Measurements from ENCODE around the gene GABRP.
A peak's percentile ranks its signal among the peaks of the same experiment; 100 is the strongest.

The GABRP gene

GRCh38 chr5:170745481-170746071 is 37.9 kb upstream of the GABRP start:
- peak overlapping the region; percentile 61; the same call in 1 of the 2 replicates for H2AFZ ChIP-seq (ENCODE audit: low read depth)
- H3K4me1 ChIP-seq (ENCODE audit: low read depth, poor library complexity, severe bottlenecking): peaks cover 23% of the 10 kb centered on the region
- no peaks in the 10 kb centered on the region for H4K20me1 ChIP-seq (ENCODE audit: insufficient read depth)
- no peak for TF ChIP-seq CTCF (conservative IDR thresholded peaks at IDR 0.05; ENCODE audit: low read depth, low read length)
- peak overlapping the region; percentile 56 for H3K4me2 ChIP-seq
- peak overlapping the region; percentile 35; the same call in 1 of the 2 replicates for H3K9ac ChIP-seq
- H3K27ac ChIP-seq: no peak overlapping the region
- H3K79me2 ChIP-seq (ENCODE audit: insufficient read depth, low read depth): no peaks in the 10 kb centered on the region
- H3K36me3 ChIP-seq (ENCODE audit: insufficient read depth): no peaks in the 10 kb centered on the region
- H3K4me3 ChIP-seq (IDR thresholded peaks at IDR 0.05; ENCODE audit: insufficient read depth, low read depth, low read length): no peak overlapping the region
- H3K27me3 ChIP-seq (ENCODE audit: insufficient read depth, low read depth): no peaks in the 10 kb centered on the region

GRCh38 chr5:170746075-170746960 is 37.2 kb upstream of the GABRP start:
- H4K20me1 ChIP-seq (ENCODE audit: insufficient read depth): no peaks in the 10 kb centered on the region
- no peaks in the 10 kb centered on the region for H3K36me3 ChIP-seq (ENCODE audit: insufficient read depth)
- no peak overlapping the region for H3K27ac ChIP-seq
- TF ChIP-seq CTCF (conservative IDR thresholded peaks at IDR 0.05; ENCODE audit: low read depth, low read length): no peak
- H3K4me1 ChIP-seq (ENCODE audit: low read depth, poor library complexity, severe bottlenecking): peaks cover 23% of the 10 kb centered on the region
- no peak overlapping the region for H3K4me3 ChIP-seq (IDR thresholded peaks at IDR 0.05; ENCODE audit: insufficient read depth, low read depth, low read length)
- H3K4me2 ChIP-seq: peak overlapping the region; percentile 56
- H3K27me3 ChIP-seq (ENCODE audit: insufficient read depth, low read depth): no peaks in the 10 kb centered on the region
- H2AFZ ChIP-seq (ENCODE audit: low read depth): peak overlapping the region; percentile 61; the same call in 1 of the 2 replicates
- peak overlapping the region; percentile 35; the same call in 1 of the 2 replicates for H3K9ac ChIP-seq
- no peaks in the 10 kb centered on the region for H3K79me2 ChIP-seq (ENCODE audit: insufficient read depth, low read depth)

- no peak for TF ChIP-seq CTCF (conservative IDR thresholded peaks at IDR 0.05; ENCODE audit: low read depth, low read length)
- Histone ChIP-seq H3K4me1 (ENCODE audit: low read depth, poor library complexity, severe bottlenecking) (peaks cover 23% of the 10 kb centered on the region), H3K27ac (no peak overlapping the region), H2AFZ (ENCODE audit: low read depth) (no peak overlapping the region), H3K4me3 (IDR thresholded peaks at IDR 0.05; ENCODE audit: insufficient read depth, low read depth, low read length) (no peak overlapping the region), H3K9ac (no peak overlapping the region), H3K36me3 (ENCODE audit: insufficient read depth) (no peaks in the 10 kb centered on the region), H4K20me1 (ENCODE audit: insufficient read depth) (no peaks in the 10 kb centered on the region), H3K27me3 (ENCODE audit: insufficient read depth, low read depth) (no peaks in the 10 kb centered on the region), H3K79me2 (ENCODE audit: insufficient read depth, low read depth) (no peaks in the 10 kb centered on the region), H3K4me2 (no peak overlapping the region)
Measured at GRCh38 chr5:170746961-170747340, 36.6 kb upstream of the GABRP start.

GRCh38 chr5:170747357-170747756 is 36.2 kb upstream of the GABRP start:
- H3K4me1 ChIP-seq (ENCODE audit: low read depth, poor library complexity, severe bottlenecking): peaks cover 23% of the 10 kb centered on the region
- H3K79me2 ChIP-seq (ENCODE audit: insufficient read depth, low read depth): no peaks in the 10 kb centered on the region
- TF ChIP-seq CTCF (conservative IDR thresholded peaks at IDR 0.05; ENCODE audit: low read depth, low read length): no peak
- H3K36me3 ChIP-seq (ENCODE audit: insufficient read depth): no peaks in the 10 kb centered on the region
- H4K20me1 ChIP-seq (ENCODE audit: insufficient read depth): no peaks in the 10 kb centered on the region
- no peak overlapping the region for H3K27ac ChIP-seq
- no peak overlapping the region for H3K9ac ChIP-seq
- H3K27me3 ChIP-seq (ENCODE audit: insufficient read depth, low read depth): no peaks in the 10 kb centered on the region
- H2AFZ ChIP-seq (ENCODE audit: low read depth): no peak overlapping the region
- H3K4me2 ChIP-seq: no peak overlapping the region
- H3K4me3 ChIP-seq (IDR thresholded peaks at IDR 0.05; ENCODE audit: insufficient read depth, low read depth, low read length): no peak overlapping the region
